H9 (cell line): ENCODE measurements around the gene RGS9. TPM values are rescaled to one million over a fixed set of nuclear protein-coding genes. Genes with fewer than 3 reads are reported as not detected.

ENCODE experiments used
- DNase-seq: peaks from one replicate; pipeline ENCODE4 v3.0.0-alpha.2; 2017
- H2AFZ ChIP-seq: one replicate; pipeline ENCODE4 v1.6.1; 2013; ENCODE audit warnings: mild to moderate bottlenecking, low read length, control low read depth, moderate library complexity
- H2AK5ac ChIP-seq: 2 replicates; pipeline ENCODE4 v1.6.1; 2013; ENCODE audit warnings: low read length, control low read depth, mixed read lengths; ENCODE audit not compliant: insufficient read length
- H2BK120ac ChIP-seq: one replicate; pipeline ENCODE4 v1.6.1; 2013; ENCODE audit warnings: low read depth, mild to moderate bottlenecking, low read length, control low read depth, inconsistent platforms; ENCODE audit not compliant: poor library complexity, severe bottlenecking
- H2BK12ac ChIP-seq: 2 replicates; pipeline ENCODE4 v1.6.1; 2013; ENCODE audit warnings: low read length, control low read depth, mixed read lengths, low read depth; ENCODE audit not compliant: insufficient read length
- H2BK15ac ChIP-seq: 2 replicates; pipeline ENCODE4 v1.6.1; 2013; ENCODE audit warnings: low read depth, low read length, control low read depth
- H2BK20ac ChIP-seq: one replicate; pipeline ENCODE4 v1.6.1; 2013; ENCODE audit warnings: low read depth, mild to moderate bottlenecking, low read length, control low read depth, inconsistent platforms; ENCODE audit not compliant: poor library complexity, severe bottlenecking
- H2BK5ac ChIP-seq: 2 replicates; pipeline ENCODE4 v1.6.1; 2013; ENCODE audit warnings: low read length, control low read depth, mixed read lengths; ENCODE audit not compliant: insufficient read length
- H3K14ac ChIP-seq: 2 replicates; pipeline ENCODE4 v1.6.1; 2013; ENCODE audit warnings: low read length, control low read depth; ENCODE audit not compliant: insufficient read depth
- H3K18ac ChIP-seq: 2 replicates; pipeline ENCODE4 v1.6.1; 2013; ENCODE audit warnings: low read depth, mild to moderate bottlenecking, mixed read lengths, low read length, control low read depth; ENCODE audit not compliant: insufficient read length
- H3K23ac ChIP-seq: 2 replicates; pipeline ENCODE4 v1.6.1; 2013; ENCODE audit warnings: low read length, control low read depth, mixed read lengths, low read depth; ENCODE audit not compliant: insufficient read length
- H3K23me2 ChIP-seq: 2 replicates; pipeline ENCODE4 v1.6.1; 2013; ENCODE audit warnings: low read depth, mild to moderate bottlenecking, mixed read lengths, low read length, control low read depth; ENCODE audit not compliant: insufficient read length, poor library complexity, severe bottlenecking
- H3K27ac ChIP-seq: 2 replicates; pipeline ENCODE4 v1.5.1; 2013; ENCODE audit warnings: low read length, control low read depth, mixed read lengths, low read depth; ENCODE audit not compliant: insufficient read length
- H3K27me3 ChIP-seq: 2 replicates; pipeline ENCODE4 v1.6.1; 2013; ENCODE audit warnings: low read length, control low read depth, inconsistent platforms; ENCODE audit not compliant: insufficient read depth
- H3K4ac ChIP-seq: 2 replicates; pipeline ENCODE4 v1.6.1; 2013; ENCODE audit warnings: low read depth, mild to moderate bottlenecking, control low read depth, inconsistent platforms, low read length, moderate library complexity
- H3K4me1 ChIP-seq: 2 replicates; pipeline ENCODE4 v1.6.1; 2013; ENCODE audit warnings: low read length, control low read depth, inconsistent platforms; ENCODE audit not compliant: insufficient read depth
- H3K4me2 ChIP-seq: 2 replicates; pipeline ENCODE4 v1.6.1; 2013; ENCODE audit warnings: low read length, control low read depth, mixed read lengths; ENCODE audit not compliant: insufficient read length, insufficient read depth
- H3K56ac ChIP-seq: 2 replicates; pipeline ENCODE4 v1.6.1; 2013; ENCODE audit warnings: low read depth, mild to moderate bottlenecking, mixed read lengths, low read length, control low read depth; ENCODE audit not compliant: insufficient read length
- H3K79me1 ChIP-seq: 2 replicates; pipeline ENCODE4 v1.6.1; 2013; ENCODE audit warnings: low read depth, mild to moderate bottlenecking, moderate library complexity, low read length, control low read depth, inconsistent platforms; ENCODE audit not compliant: insufficient read depth, poor library complexity, severe bottlenecking
- H3K79me2 ChIP-seq: 2 replicates; pipeline ENCODE4 v1.6.1; 2013; ENCODE audit warnings: low read length, control low read depth, inconsistent platforms; ENCODE audit not compliant: insufficient read depth
- H3K9ac ChIP-seq: 2 replicates; pipeline ENCODE4 v1.6.1; 2013; ENCODE audit warnings: low read length, control low read depth, mixed read lengths; ENCODE audit not compliant: insufficient read length; ENCODE audit errors: extremely low read depth
- H3K9me3 ChIP-seq: one replicate; pipeline ENCODE4 v1.6.1; 2013; ENCODE audit warnings: low read depth, low read length, inconsistent platforms; ENCODE audit not compliant: control insufficient read depth
- H3T11ph ChIP-seq: one replicate; pipeline ENCODE4 v1.6.1; 2013; ENCODE audit warnings: mild to moderate bottlenecking, low read length, control low read depth, inconsistent platforms
- H4K20me1 ChIP-seq: one replicate; pipeline ENCODE4 v1.6.1; 2013; ENCODE audit not compliant: control insufficient read depth, insufficient read length, insufficient read depth
- H4K5ac ChIP-seq: 2 replicates; pipeline ENCODE4 v1.6.1; 2013; ENCODE audit warnings: low read depth, mild to moderate bottlenecking, mixed read lengths, low read length, control low read depth; ENCODE audit not compliant: insufficient read length
- H4K8ac ChIP-seq: replicated peaks from 2 replicates; pipeline ENCODE4 v1.6.1; 2013; ENCODE audit warnings: low read length, control low read depth, mixed read lengths, low read depth; ENCODE audit not compliant: insufficient read length
- H4K91ac ChIP-seq: 2 replicates; pipeline ENCODE4 v1.6.1; 2013; ENCODE audit warnings: low read depth, mild to moderate bottlenecking, moderate library complexity, mixed read lengths, low read length, control low read depth; ENCODE audit not compliant: insufficient read length
- H3K27ac Mint-ChIP-seq, 3 experiments: 2 replicates in 2 of 3; 3 replicates in 1 of 3; pipeline ENCODE4 v1.8.0; 2020 to 2021; ENCODE audit warnings: mixed read lengths in 3 of 3, mild to moderate bottlenecking in 1 of 3, moderate library complexity in 1 of 3
- H3K27me3 Mint-ChIP-seq: 2 replicates; pipeline ENCODE4 v1.8.0; 2021; ENCODE audit warnings: low read depth, mild to moderate bottlenecking, moderate library complexity, mixed read lengths
- H3K36me3 Mint-ChIP-seq, 3 experiments: 2 replicates in 2 of 3; 3 replicates in 1 of 3; pipeline ENCODE4 v1.8.0; 2020 to 2021; ENCODE audit warnings: low read depth in 3 of 3, mixed read lengths in 3 of 3; ENCODE audit not compliant: insufficient read depth in 1 of 3
- H3K4me1 Mint-ChIP-seq, 2 experiments: 2 replicates each; pipeline ENCODE4 v1.8.0; 2020; ENCODE audit warnings: mixed read lengths in 2 of 2
- H3K4me3 Mint-ChIP-seq, 2 experiments: 2 replicates in 1 of 2; 3 replicates in 1 of 2; pipeline ENCODE4 v1.8.0; 2020 to 2021; ENCODE audit warnings: mild to moderate bottlenecking in 2 of 2, mixed read lengths in 2 of 2, moderate library complexity in 1 of 2
- H3K9me3 Mint-ChIP-seq, 2 experiments: 2 replicates in 1 of 2; 3 replicates in 1 of 2; pipeline ENCODE4 v1.8.0; 2020; ENCODE audit warnings: mild to moderate bottlenecking in 2 of 2, mixed read lengths in 2 of 2, moderate library complexity in 1 of 2
- WGBS: extraction: QIAGEN DNeasy Blood & Tissue Kit; methylation state at CpG from one replicate; pipeline ENCODE4 v1.1.7; 2013; ENCODE audit warnings: missing lambda C conversion rate, low lambda C conversion rate, mixed read lengths; ENCODE audit not compliant: insufficient read length; ENCODE audit errors: extremely low coverage; 5-methylcytosine and 5-hydroxymethylcytosine counted together
- total RNA-seq: library from RNA; stranded (reverse); gene quantifications from 2 replicates; pipeline ENCODE4 v1.2.1, GENCODE V29; 2021
- TF ChIP-seq, protein P1 (sequence below): fragments of 200-600 bp; sonication (generic); conservative IDR thresholded peaks from 3 replicates; pipeline ENCODE4 v1.8.0; 2021; ENCODE audit warnings: antibody characterized with exemption, mild to moderate bottlenecking

RGS9 gene
- total RNA-seq, 1 experiment from 2014 or later: 12.0 TPM

GRCh38 chr17:65193305-65193704 lies 56.1 kb downstream of the RGS9 start:
- H3K27ac ChIP-seq: no peak overlapping the region
- H3K27ac Mint-ChIP-seq: no peak overlapping the region
- no CpG with 5 or more reads among the region's 5 CpGs for WGBS

More at GRCh38 chr17:65193305-65193704, 56.1 kb downstream of the RGS9 start:
- Mint-ChIP-seq H3K36me3 (no peaks in the 10 kb centered on the region), H3K27me3 (no peaks in the 10 kb centered on the region), H3K4me1 (peaks cover 10 to 24% of the 10 kb centered on the region in 2 experiments), H3K4me3 (no peak overlapping the region), H3K9me3 (peaks cover 0 to 3% of the 10 kb centered on the region in 2 experiments; a peak in 2 of 5 replicates)
- H3K9me3 ChIP-seq: no peaks in the 10 kb centered on the region
- H3K79me2 ChIP-seq: no peaks in the 10 kb centered on the region
- H3K4ac ChIP-seq: no peak overlapping the region
- H3K27me3 ChIP-seq: no peaks in the 10 kb centered on the region
- H4K91ac ChIP-seq: no peak overlapping the region
- H3K79me1 ChIP-seq: no peaks in the 10 kb centered on the region
- TF ChIP-seq, protein P1, sequence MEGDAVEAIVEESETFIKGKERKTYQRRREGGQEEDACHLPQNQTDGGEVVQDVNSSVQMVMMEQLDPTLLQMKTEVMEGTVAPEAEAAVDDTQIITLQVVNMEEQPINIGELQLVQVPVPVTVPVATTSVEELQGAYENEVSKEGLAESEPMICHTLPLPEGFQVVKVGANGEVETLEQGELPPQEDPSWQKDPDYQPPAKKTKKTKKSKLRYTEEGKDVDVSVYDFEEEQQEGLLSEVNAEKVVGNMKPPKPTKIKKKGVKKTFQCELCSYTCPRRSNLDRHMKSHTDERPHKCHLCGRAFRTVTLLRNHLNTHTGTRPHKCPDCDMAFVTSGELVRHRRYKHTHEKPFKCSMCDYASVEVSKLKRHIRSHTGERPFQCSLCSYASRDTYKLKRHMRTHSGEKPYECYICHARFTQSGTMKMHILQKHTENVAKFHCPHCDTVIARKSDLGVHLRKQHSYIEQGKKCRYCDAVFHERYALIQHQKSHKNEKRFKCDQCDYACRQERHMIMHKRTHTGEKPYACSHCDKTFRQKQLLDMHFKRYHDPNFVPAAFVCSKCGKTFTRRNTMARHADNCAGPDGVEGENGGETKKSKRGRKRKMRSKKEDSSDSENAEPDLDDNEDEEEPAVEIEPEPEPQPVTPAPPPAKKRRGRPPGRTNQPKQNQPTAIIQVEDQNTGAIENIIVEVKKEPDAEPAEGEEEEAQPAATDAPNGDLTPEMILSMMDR: no peak
- no peak overlapping the region for H2BK15ac ChIP-seq
- H2BK12ac ChIP-seq: no peak overlapping the region
- no peaks in the 10 kb centered on the region for H3K23me2 ChIP-seq
- H2BK20ac ChIP-seq: no peak overlapping the region
- H4K20me1 ChIP-seq: no peaks in the 10 kb centered on the region
- H3K9ac ChIP-seq: no peak overlapping the region
- DNase-seq: no peak
- no peak overlapping the region for H4K5ac ChIP-seq
- no peak overlapping the region for H3K14ac ChIP-seq
- H2BK120ac ChIP-seq: no peak overlapping the region
- H3K4me1 ChIP-seq: peaks cover 7% of the 10 kb centered on the region; the same call in 1 of the 2 replicates
- no peak overlapping the region for H4K8ac ChIP-seq
- no peak overlapping the region for H3K23ac ChIP-seq
- H2AK5ac ChIP-seq: no peak overlapping the region
- H3K56ac ChIP-seq: no peak overlapping the region
- H3K18ac ChIP-seq: no peak overlapping the region
- H3K4me2 ChIP-seq: no peak overlapping the region
- H2BK5ac ChIP-seq: no peak overlapping the region
- no peak overlapping the region for H2AFZ ChIP-seq
- H3T11ph ChIP-seq: no peak overlapping the region
